Stomach (tissue), 9 donors: ENCODE measurements around the gene ADGRG4. TPM values are rescaled to one million over a fixed set of nuclear protein-coding genes. Genes with fewer than 3 reads are reported as not detected.
"Not testable (repeated sequence)": the region's sequence is repeated elsewhere in the genome, so short reads cannot be mapped to it uniquely, and the experiment has no call there.

Experiments used
- DNase-seq, 2 donors: peaks; one replicate each; pipeline versions ENCODE4 v3.0.0 to v3.0.0-alpha.2; 2013 to 2019
- H3K27ac ChIP-seq, 5 donors: fragments of 200-600 bp in 4 of 5; sonication (generic) in 4 of 5; one replicate each; pipeline ENCODE4 v1.5.1; 2013 to 2019; ENCODE audit warnings: mild to moderate bottlenecking in 1 of 5, moderate library complexity in 1 of 5
- H3K27me3 ChIP-seq, 3 donors: fragments of 200-600 bp; sonication (generic); one replicate each; pipeline ENCODE4 v1.5.1; 2017 to 2019; ENCODE audit warnings: mixed run types in 1 of 3
- H3K36me3 ChIP-seq, 4 donors: fragments of 200-600 bp; sonication (generic); 1 replicate in 3 of 4; 2 replicates in 1 of 4; pipeline ENCODE4 v1.5.1; 2016 to 2019
- H3K4me1 ChIP-seq, 4 donors: fragments of 200-600 bp; sonication (generic); one replicate each; pipeline ENCODE4 v1.5.1; 2016 to 2019
- H3K4me3 ChIP-seq, 4 donors: fragments of 200-600 bp; sonication (generic) in 3 of 4; one replicate each; pipeline ENCODE4 v1.5.1; 2016 to 2019; ENCODE audit warnings: mild to moderate bottlenecking in 1 of 4
- H3K9me3 ChIP-seq, 4 donors: fragments of 200-600 bp; sonication (generic); one replicate each; pipeline ENCODE4 v1.5.1; 2016 to 2019
- CTCF ChIP-seq, 7 experiments: fragments of 450-650 bp in 4 of 7; fragments of 200-600 bp in 3 of 7; sonication (generic) in 3 of 7; IDR thresholded peaks; one replicate each; pipeline ENCODE4 v1.5.1; 2016 to 2019; ENCODE audit warnings: antibody characterized with exemption in 7 of 7, control low read depth in 2 of 7, mild to moderate bottlenecking in 1 of 7
- EP300 ChIP-seq: sonication (generic); formaldehyde crosslinking; IDR thresholded peaks from one replicate; pipeline ENCODE4 v1.6.1; 2017; ENCODE audit warnings: antibody characterized with exemption
- POLR2A ChIP-seq, 4 donors: fragments of 450-650 bp; IDR thresholded peaks; one replicate each; pipeline ENCODE4 v1.6.1; 2016; ENCODE audit warnings: antibody characterized with exemption in 4 of 4, control low read depth in 2 of 4, mild to moderate bottlenecking in 1 of 4, moderate library complexity in 1 of 4
- POLR2AphosphoS5 ChIP-seq, 3 donors: sonication (generic); formaldehyde crosslinking; IDR thresholded peaks; one replicate each; pipeline ENCODE4 v1.6.1; 2016; ENCODE audit warnings: antibody characterized with exemption in 3 of 3
- WGBS, 5 donors: extraction: QIAGEN DNeasy Blood & Tissue Kit in 3 of 5; methylation state at CpG; one replicate each; pipeline versions ENCODE4 v1.1.5 to v1.1.7; 2013 to 2018; 5-methylcytosine and 5-hydroxymethylcytosine counted together
- intact Hi-C: fragments of 100-400 bp; cut with DNase I; formaldehyde crosslinking; loops from one replicate; pipeline ENCODE4 v1.15.1; 2023; ENCODE audit warnings: low total_unique reads
- polyA plus RNA-seq, 3 donors: library from polyadenylated mRNA; stranded (reverse); fragments of 200-250 nt; gene quantifications; one replicate each; pipeline ENCODE4 v1.2.3, GENCODE V29; 2013
- total RNA-seq, 5 donors: library from RNA; depleted of rRNA; stranded (reverse); fragments of >200 nt; gene quantifications; one replicate each; pipeline versions ENCODE4 v1.1.0 to v1.2.3, GENCODE V29; 2014 to 2016
- donor health status: healthy with polysubstance abuse.
- donor health status: Bipolar disorder and iron deficiency.
- donor health status: healthy.

ADGRG4 gene
- total and polyA plus RNA-seq, 8 donors, result under 0.01 to 1.8 (median 0.42) TPM; not detected in 4

- 50 to 77% (median 68%) methylated on average over 1 of the region's 1 CpG for WGBS, 5 donors
- no peak for DNase-seq
- no peaks in the 10 kb centered on the region for H3K36me3 ChIP-seq
- no peak overlapping the region for H3K27ac ChIP-seq
- H3K27me3 ChIP-seq, result no peaks in the 10 kb centered on the region
- H3K9me3 ChIP-seq, result no peaks in the 10 kb centered on the region
- intact Hi-C loops, result no loop called here
- H3K4me1 ChIP-seq, result no peaks in the 10 kb centered on the region
- no peak overlapping the region for H3K4me3 ChIP-seq
- TF ChIP-seq POLR2A (IDR thresholded peaks at IDR 0.05) (no peak), CTCF (IDR thresholded peaks at IDR 0.05) (no peak), POLR2AphosphoS5 (IDR thresholded peaks at IDR 0.05) (no peak), EP300 (no peak)
These were observed 130.9 kb downstream of the ADGRG4 start for GRCh38 chrX:136431625-136432024.

DNA sequence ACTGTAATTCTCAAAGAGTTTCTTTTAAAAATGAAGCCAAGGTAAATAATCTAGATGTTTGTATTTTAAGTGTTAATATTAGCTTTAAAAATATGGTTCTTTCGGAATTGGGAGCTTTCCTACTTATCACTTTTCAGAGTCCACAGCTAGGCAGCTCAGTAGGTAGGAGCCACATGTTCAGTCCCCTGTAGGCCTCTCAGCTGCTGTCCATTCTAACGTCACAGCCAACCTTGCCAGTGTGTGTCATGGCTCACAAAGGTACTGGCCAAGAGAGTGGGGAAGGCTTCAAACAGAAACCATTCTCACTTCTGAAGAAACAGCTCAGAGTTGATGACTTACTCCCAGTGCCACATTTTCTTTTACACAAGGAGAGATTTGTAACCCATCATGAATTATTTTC lies 137.0 kb downstream of the ADGRG4 start:
- H3K27ac ChIP-seq, result no peak overlapping the region
- H3K4me3 ChIP-seq, result no peak overlapping the region
- WGBS, 5 donors, result 21 to 38% (median 29%) methylated on average over 2 of the region's 2 CpGs
- peak in 1 of 2 donors; percentile 12 for DNase-seq
- H3K36me3 ChIP-seq, result no peaks in the 10 kb centered on the region
- no peaks in the 10 kb centered on the region for H3K4me1 ChIP-seq
- H3K27me3 ChIP-seq, result no peaks in the 10 kb centered on the region
- intact Hi-C loops, result no loop called here
- TF ChIP-seq POLR2A (IDR thresholded peaks at IDR 0.05) (no peak), POLR2AphosphoS5 (IDR thresholded peaks at IDR 0.05) (no peak), CTCF (IDR thresholded peaks at IDR 0.05) (no peak), EP300 (no peak)
- no peaks in the 10 kb centered on the region for H3K9me3 ChIP-seq

GRCh38 chrX:136438192-136438591 lies 137.4 kb downstream of the ADGRG4 start:
- no peaks in the 10 kb centered on the region for H3K27me3 ChIP-seq
- no peaks in the 10 kb centered on the region for H3K4me1 ChIP-seq
- H3K27ac ChIP-seq, result no peak overlapping the region
- no peaks in the 10 kb centered on the region for H3K36me3 ChIP-seq
- intact Hi-C loops, result no loop called here
- TF ChIP-seq CTCF (IDR thresholded peaks at IDR 0.05) (no peak), EP300 (no peak), POLR2A (IDR thresholded peaks at IDR 0.05) (no peak), POLR2AphosphoS5 (IDR thresholded peaks at IDR 0.05) (no peak)
- DNase-seq, result no peak
- no peaks in the 10 kb centered on the region for H3K9me3 ChIP-seq
- WGBS, 5 donors, result 33 to 76% (median 44%) methylated on average over 3 of the region's 3 CpGs
- H3K4me3 ChIP-seq, result no peak overlapping the region

- intact Hi-C loops, H3K4me3 ChIP-seq, DNase-seq, H3K27ac ChIP-seq, H3K9me3 ChIP-seq, H3K4me1 ChIP-seq, H3K27me3 ChIP-seq, H3K36me3 ChIP-seq: not testable (repeated sequence)
- 73 to 85% (median 82%) methylated on average over 8 to 16 of the region's 18 CpGs; no CpG with 5 or more reads in 1 of the 5 donors for WGBS, 5 donors
These were observed 144.9 kb downstream of the ADGRG4 start for GRCh38 chrX:136445674-136446073.

DNA sequence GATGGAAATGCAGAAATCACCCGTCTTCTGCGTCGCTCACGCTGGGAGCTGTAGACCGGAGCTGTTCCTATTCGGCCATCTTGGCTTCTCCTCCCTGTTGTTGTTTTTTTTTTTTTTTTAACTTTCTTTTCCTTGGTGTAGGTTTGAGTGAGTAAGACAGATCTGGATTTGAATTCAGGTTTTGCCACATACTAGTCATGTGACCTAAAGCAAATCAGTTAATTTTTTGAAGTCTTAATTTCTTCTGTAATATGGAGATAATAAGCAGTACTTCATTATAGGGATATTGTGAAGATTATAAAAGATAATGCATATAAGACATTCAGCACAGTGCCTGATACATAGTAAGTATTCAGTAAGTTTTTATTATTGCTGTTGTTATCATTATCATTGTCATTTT lies 145.4 kb downstream of the ADGRG4 start:
- H3K27me3 ChIP-seq, result no peaks in the 10 kb centered on the region
- no peak overlapping the region for H3K4me3 ChIP-seq
- H3K4me1 ChIP-seq, result no peaks in the 10 kb centered on the region
- no peak overlapping the region for H3K27ac ChIP-seq
- no peaks in the 10 kb centered on the region for H3K36me3 ChIP-seq
- DNase-seq, result no peak
- H3K9me3 ChIP-seq, result no peaks in the 10 kb centered on the region
- TF ChIP-seq POLR2AphosphoS5 (IDR thresholded peaks at IDR 0.05) (no peak), POLR2A (IDR thresholded peaks at IDR 0.05) (no peak), EP300 (no peak), CTCF (IDR thresholded peaks at IDR 0.05) (no peak)
- WGBS, 5 donors, result 91 to 97% (median 95%) methylated on average over 5 to 6 of the region's 6 CpGs; no CpG with 5 or more reads in 1 of the 5 donors
- intact Hi-C loops, result no loop called here
